HG02870 (cell line): ENCODE data around the gene MRGPRX2.

Experiments used
- ATAC-seq: cut with Tn5 transposase; IDR thresholded peaks from one replicate; pipeline ENCODE4 v1.9.1; 2021; ENCODE audit warnings: mild to moderate bottlenecking, moderate library complexity; ENCODE audit not compliant: unreplicated experiment

MRGPRX2 gene

DNA sequence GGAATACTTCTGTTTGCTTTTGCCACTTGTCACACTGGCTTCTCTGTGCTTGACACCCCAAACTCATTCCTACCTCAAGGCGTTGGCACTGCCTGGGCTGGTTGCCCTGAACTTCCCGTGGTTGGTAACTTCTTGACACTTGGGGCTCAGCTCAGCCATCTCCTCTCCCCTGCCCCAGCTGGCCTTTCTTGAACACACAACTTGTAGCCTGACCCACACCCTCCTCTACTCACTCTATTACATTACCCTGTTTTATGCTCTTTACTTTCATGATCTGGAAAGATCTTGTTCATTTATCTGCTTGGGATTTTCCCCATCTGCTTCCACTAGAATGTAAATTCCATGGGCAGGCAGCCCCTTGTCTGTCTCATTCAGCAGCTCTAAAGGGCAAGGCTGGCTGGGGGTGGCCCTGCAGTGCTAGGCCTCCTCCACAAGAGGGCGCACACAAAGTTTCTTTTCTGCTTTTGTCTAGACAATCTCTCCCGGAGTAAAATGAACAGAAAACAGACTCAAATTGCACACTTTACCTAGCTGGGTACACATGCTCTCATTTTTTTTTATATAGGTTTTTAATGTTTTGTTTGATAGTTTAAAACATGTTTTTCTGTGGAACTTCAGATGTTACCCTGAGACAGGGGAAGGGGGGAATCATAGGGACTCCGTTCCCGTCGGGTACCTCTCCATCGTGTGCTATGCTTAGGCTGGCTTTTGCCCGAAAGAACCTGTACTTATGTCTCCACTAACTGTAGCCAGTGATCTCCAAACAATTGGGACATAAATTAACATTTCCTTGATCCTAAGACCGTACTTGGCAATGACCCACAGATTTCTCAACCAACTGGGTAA is 16.4 kb upstream of the MRGPRX2 start:
- peak; percentile 66 for ATAC-seq

DNA sequence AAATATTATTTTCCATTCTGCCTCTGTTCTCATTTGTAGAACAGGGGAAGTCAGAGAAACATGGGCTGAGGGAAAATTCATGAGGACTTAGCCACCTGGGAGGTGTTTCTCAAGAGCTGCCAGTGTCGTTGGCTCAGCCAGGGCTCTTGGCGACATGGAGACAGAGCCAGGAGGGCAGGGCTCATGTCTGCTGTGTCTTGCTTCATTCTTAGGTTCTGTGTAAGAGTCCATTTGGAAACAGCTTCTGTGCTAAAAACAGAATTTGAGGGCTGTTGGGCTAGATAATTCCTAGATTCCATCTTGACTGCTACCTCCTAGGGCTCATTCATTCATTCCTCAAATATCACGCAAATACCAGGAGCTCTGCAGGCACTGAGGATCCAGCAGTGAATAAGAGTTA is 15.1 kb upstream of the MRGPRX2 start:
- no peak for ATAC-seq

DNA sequence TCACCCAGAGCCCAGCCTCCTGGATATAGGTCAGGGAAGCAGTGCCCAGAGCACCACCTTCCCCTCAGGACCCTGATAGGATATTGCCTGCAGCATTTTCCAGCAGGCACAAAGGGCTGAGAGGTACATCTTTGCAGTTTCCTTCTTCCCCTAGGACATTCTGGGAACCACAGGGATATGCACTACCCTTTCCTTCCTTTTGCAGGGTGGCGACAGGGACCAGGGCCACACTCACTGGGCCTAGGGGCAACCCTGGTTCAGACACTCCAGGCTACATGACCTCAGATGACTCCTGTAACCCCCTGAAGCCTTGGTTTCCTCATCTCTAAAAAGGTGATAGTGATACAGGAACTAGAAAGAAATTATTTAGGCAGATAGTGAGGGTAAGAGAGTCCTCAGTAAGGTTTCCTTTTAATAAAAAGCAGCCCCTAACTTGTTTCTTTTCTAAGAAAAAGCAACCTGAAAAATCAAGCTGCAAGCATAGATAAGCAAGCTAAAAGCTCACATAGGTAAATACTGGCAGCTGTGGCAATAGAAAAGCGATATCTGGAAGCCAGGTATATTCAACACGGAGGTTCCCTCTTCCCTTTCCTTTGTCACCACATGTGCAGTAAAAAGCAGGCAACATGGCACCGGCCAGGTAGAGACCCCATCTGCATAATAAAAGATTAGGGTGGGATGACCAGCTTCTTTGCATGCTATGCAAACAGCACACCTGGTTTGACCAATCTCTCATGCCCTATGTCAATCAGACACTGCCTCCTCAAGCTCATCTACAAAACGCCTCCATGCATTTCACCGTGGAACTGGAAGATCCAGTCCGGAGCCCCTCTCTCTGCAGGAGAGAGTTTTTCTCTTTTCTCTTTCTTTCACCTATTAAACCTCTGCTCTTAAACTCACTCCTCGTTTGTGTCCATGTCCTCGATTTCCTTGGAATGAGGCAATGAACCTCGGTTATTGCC is 13.2 kb upstream of the MRGPRX2 start:
- no peak for ATAC-seq

DNA sequence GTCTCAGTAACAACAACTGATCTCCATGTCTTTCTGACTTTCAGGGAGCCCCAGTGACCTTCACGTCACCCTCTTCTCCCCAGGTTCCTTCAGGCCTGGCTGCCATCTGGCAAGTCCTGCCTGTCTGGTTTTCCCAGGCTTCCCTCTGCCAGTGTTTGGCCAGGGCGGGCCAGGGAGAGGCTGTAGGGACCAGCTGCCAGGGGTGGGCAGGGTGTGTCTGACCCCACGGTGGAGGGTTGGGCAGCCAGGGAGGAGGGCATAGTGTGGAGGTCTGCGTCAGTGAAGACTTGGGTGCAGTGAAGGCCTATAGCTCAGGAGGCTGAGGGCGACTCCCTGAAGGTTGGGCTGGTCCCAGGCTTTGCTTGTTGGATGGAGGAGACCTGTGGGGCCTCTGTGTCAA is 11.9 kb upstream of the MRGPRX2 start:
- no peak for ATAC-seq

DNA sequence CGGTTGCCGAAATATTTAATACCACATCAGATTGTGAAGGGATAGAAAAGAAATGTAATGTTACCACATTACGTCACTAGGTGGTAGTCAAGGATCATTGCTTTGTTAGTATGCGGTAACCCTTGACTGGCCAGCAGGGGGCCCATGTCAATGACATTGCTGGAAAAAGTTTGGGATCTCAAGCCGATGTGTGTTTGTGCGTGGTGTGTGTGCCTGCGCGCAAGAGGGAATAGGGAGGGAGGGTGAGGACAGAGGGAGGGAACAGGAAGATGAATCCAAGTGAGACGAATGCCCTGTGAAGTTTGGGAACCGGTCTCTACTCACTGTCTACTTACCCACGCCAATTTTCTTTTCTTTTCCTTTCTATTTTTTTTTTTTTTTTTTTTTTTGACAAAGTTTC is 10.7 kb upstream of the MRGPRX2 start:
- ATAC-seq, result peak; percentile 98

DNA sequence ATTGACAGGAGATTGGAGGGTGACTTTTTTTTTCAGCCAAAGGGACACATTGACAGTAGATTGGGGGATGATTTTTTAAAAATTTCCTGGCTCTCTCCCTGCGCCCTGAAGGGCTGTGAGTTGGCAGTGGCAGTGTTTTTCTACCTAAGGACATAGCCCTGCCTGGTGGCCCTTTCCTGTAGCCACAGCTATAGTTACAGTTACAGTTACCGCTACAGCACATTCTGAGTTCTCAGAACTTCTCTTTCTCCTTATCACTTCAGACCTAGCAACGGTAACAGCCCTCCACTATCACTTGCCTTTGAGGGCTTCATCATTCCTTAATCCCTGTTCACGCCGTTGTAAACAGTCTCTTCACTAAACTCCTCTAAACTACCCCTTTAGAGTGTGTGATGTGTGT is 684 bp downstream of the MRGPRX2 start:
- no peak for ATAC-seq

DNA sequence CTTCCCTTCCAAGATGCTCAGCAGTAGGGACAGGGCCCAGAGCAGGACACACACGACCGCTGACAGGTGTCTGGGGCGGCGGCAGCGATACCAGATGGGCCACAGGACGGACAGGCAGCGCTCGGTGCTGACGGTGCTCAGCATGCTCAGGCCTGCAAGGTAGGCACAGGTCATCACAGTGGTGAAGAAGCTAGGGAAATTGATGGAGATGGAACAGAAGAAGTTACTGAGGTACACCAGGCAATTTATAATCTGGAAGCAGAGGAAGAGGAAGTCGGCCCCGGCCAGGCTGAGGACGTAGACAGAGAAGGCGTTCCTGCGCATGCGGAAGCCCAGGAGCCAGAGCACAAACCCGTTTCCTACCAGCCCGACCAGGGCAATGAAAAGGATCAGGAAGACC is 4.6 kb downstream of the MRGPRX2 start:
- ATAC-seq, result no peak

DNA sequence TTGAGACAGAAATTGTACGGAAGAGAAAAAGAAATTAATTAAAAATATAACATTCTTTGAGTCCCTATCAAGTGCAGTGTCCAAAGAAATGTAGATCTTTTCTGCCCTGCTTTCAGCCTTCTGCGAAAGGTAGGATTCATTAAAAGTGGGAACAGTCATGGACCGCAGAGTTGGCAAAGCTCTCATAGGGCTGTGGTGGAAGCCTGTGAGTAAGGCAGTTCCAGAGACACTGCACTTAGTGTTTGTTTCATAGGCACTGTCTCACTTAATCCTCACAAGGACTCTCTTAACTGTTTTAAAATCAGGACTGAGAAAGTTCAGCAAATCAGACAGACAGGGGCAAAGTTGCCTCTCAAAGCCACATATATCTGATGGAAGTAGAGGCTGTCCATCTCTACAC is 5.5 kb downstream of the MRGPRX2 start:
- ATAC-seq, result no peak

DNA sequence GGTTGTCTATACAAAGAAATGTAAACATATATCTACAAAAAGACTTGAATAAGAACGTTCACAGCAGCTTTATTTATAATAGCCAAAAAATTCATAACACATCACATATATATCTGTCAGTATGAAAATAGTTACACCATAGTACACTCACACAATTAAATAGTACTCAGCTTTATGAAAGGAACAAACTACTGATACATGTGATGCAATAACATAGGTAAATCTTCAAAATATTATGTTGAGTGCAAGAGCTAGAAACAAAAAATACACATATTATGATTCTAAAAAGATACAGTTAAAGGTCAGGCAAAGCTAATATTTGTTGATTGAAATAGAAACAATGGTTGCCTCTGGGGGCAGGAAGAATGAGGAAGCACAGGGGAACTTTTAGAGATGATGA is 6.6 kb downstream of the MRGPRX2 start:
- no peak for ATAC-seq

DNA sequence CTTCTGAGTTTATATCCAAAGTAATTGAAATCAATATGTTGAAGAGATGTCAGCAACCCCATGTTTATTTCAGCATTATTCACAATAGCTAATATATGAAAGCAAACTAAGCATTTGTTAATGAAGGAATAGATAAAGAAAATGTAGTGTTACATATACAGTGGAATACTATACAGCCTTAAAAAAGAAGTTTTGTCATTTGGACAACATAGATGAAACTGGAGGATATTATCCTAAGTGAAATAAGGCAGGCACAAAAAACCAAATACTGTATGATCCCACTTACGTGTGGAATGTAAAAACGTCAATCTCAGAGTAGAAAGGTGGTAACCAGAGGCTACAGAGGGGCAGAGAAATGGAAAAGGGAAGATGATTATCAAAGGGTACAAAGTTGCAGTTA is 10.2 kb downstream of the MRGPRX2 start:
- ATAC-seq, result no peak

DNA sequence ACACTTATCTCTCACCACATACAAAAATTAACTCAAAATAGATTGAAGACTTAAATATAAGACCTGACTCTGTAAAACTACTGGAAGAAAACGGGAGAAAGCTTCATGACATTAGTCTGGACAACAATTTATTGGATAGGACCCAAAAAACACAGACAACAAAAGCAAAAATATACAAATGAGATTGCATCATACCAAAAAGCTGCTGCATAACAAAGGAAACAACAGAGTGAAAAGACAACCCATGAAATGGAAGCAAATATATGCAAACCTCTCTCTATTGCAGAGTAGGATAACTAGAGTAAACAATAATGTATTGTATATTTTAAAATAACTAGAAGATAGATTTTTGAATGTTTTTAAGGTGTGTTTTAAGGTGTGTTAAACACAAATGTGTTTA is 11.2 kb downstream of the MRGPRX2 start:
- ATAC-seq, result no peak

DNA sequence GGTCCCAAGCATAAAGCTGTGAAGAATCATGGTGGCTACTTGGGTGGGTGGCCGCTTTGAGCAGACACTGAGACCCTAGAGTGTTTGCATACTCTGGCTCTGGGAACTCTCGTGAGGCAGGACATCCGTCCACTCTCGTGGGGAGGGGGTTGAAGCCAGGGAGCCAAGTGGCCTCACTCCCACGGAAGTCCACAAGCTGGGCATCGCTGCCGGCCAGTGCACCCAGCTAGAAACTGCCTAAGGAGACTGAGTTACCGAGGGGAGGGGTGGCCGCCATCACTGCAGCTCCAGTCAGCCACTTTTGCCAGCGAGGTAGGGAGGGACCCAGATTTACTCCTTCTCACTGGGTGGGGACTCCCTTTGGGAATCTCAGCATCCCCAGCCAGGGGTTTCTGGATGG is 20.5 kb downstream of the MRGPRX2 start:
- ATAC-seq, result no peak

DNA sequence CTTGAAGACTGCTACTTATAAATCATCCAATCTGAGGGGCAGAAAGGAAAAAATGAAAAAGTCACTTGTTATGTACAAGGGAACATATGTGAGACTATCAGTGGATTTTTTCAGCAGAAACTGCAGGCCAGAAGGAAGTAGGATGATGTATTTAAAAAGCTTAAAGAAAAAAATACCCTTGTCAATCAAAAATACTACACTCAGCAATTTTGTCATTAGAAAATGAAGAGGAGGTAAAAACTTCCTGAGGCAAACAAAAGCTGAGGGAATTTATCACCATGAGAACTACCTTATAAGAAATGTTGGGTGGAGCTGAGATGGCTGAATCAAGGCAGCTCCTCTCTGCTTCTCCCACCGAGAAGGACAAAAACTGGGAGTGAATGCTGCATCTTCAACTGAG is 21.1 kb downstream of the MRGPRX2 start:
- no peak for ATAC-seq

DNA sequence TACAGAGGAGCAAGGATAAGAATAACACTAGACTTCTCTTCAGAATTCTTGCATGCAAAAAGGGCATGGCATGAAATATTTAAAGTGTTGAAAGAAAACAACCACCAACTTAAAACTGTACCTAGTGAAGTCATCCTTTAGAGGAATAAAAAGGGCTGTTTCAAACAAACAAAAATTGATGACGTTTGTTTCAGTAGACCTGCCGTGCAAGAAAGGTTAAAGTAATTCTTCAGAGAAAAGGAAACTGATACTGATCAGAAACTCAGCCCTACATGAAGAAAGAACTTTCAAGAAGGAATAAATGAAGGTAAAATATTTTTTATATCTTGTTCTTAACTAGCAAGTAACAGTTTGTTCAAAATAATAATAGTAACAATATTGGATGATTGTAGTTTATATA is 27.5 kb downstream of the MRGPRX2 start:
- ATAC-seq, result no peak

DNA sequence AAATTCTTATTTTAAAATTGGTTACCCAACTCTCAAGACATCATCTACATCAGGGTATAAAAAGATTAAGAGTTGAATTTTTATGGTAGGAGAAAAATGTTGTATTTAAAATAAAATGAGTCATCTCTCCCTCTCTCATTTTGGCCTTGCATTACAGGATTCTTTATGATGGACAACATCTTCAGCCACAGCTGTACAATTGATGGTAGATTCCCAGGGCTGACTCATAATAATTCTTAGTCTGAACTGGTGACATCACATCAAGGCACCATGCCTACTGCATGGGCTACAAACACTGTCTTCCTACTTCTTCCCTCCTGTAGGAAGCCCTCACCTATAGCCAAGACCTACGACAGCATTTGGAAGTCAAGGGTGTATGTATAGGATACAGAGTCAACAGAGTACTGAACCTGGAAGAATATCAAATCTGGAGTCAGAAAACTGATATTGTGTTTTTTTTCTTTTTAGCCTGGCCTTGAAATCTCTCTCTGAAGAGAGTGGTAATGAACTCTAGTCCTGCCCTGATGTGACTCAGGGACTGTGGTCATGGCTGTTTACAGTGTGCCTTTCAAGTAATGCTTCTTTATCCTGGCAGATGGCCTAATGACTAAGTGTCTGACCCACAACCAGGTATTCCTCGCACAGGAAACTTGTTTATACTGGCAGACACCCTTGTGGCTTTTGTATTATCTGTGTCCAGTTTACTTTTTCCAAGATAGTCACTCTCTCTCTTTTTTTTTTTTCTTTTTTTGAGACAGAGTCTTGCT is 32.5 kb downstream of the MRGPRX2 start:
- ATAC-seq, result no peak

DNA sequence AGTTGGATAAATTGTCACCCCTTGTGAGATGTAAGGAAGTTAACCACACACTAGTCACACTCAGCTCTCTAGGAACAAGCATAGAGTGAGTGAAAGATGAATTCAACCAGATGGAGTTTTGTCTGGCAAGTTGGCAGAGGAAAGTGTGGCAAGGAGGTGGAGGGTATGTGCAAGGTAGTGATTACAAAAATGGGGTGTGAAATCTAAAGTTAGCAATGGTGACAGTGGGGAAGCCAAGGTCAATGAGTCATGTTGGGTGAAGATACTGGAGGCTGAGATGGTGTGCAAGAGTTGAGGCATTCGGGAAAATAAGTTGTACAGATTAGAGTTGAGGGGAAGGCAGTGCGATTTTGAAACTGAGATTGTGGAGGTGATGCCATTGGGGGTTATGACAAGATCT is 33.7 kb downstream of the MRGPRX2 start:
- ATAC-seq, result no peak

DNA sequence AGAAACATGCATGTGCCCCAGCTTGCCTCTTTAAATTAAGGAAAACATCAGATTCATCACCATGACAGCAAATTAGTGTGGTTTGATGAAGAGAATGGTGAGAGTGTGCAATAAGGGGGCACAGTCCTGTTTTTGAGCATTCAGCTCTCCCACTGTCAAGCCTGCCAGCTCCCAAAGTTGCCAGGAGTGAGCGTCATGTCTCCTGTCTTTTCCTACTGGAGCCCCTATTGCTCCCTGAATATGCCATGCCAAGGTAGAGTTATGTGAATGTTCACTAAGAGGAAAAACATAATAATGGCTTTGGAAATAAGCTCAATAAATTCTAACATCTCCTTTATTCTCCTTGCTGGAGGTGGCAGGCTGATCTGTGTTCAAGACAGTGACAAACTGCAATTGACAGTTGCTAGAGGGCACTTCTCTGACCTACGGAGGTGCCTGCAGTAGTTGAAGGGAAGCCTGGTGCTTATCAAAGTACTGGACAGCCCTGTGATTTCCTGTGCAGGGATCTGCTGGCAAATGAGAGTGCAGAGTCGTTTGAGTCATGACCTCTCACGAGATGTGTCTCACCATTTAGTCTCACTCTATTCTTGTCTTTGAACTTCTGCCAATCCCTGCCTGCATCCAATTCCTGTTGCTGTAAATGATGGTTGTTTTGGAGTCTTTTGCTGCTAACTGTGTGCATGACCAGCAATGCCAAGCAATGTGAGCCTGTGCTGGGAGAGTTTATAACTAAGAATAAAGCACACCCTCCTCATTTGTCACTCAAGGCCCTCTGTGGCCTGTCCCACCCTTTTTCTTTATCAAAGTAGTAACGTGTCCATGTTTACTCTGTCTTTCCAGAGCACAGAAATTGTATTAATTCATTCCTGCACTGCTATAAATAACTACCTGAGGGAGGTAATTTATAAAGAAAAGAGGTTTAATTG is 34.8 kb downstream of the MRGPRX2 start:
- no peak for ATAC-seq

DNA sequence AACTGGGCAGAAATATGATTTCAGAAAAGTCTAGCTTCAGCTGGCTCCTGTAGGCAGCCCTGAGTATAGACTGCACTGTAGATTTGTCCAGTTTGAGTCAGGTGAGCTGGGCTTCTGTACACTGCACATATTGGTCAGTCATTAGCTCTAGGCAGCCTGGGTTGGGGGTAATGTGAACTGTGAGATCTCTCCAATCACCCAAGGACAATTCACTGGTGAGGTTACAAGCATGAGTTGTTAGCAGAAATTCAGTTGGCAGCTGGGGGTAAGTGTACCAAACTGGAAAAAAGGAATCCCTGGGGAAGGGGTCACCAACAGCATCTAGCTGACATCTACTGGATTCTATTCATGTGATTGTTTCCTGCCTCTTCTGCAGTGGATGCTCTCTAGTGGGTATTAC is 39.7 kb downstream of the MRGPRX2 start:
- no peak for ATAC-seq

DNA sequence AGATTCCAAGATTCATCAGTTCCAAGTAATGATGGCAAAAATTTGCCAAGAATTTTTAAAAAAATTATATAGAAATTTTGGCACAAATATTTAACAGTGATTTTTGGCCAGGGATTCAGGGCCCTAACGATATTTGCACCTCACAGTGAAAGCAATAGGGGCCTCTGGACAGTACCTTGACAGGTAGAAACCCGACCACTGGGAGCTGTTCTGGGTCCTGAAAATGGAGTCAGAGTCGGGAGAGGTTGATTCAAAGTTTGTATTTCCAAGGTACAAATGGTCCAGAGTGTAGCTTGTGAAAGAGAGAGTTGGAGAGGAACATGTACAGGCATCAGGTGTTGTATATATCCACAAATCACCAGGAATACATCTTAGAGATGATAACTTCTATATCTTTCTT is 41.6 kb downstream of the MRGPRX2 start:
- ATAC-seq, result no peak

DNA sequence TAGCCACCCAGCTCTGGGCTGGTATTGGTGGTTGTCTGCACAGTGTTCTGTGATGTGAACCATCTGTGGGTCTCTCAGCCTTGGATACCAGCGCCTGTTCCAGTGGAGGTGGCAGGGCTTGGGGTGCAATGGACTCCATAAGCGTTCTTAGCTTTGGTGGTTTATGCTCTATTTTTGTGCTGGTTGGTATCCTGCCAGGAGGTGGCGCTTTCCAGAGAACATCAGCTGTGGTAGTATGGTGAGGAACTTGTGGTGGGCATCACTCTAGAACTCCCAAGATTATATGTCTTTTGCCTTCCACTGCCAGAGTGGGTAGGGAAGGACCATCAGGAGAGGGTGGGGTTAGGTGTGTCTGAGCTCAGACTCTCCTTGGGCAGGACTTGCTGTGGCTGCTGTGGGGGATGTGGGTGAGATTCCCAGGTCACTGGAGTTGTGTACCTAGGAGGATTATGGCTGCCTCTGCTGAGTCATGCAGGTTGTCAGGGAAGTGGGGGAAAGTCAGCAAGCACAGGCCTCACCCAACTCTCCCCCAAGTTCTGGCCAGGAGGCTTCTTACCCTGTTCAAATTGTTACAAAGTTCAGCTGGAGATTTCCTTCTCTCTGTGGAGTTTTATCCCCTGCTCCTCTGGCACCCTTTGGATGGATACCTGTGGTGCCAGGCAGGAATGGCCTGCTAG is 47.2 kb downstream of the MRGPRX2 start:
- ATAC-seq, result no peak
